GM18867 (cell line): ENCODE data around the gene SMYD3.
"Not testable (repeated sequence)": the region's sequence is repeated elsewhere in the genome, so short reads cannot be mapped to it uniquely, and the experiment has no call there.

Experiments used
- ATAC-seq: cut with Tn5 transposase; IDR thresholded peaks from one replicate; pipeline ENCODE4 v1.9.1; 2021; ENCODE audit warnings: mild to moderate bottlenecking, moderate library complexity; ENCODE audit not compliant: unreplicated experiment

The SMYD3 gene

DNA sequence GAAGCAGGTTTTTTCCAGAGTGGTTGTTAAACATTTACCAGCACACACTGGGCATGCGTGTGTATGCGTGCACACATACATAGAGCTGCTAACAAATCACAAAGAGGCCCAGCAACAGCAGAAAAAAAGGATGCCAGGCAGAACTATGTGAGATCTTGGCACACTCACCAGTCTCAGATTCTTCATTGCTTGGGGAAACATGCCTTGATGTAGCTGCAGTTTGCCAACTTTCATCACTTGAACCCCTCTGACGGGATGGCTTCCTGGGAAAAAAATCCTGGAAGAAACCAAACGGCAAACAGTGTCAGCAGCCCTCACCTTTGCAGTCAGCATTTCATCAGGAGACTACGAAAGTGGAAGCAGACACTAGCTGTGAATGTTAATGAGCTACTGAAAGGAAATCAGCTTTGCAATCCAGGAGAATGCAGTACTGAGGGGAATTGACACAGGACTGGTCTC, 743.2 kb downstream of the SMYD3 start:
- ATAC-seq, result no peak

- no peak for ATAC-seq
Measured at GRCh38 chr1:245762396-245762910, 744.6 kb downstream of the SMYD3 start.

DNA sequence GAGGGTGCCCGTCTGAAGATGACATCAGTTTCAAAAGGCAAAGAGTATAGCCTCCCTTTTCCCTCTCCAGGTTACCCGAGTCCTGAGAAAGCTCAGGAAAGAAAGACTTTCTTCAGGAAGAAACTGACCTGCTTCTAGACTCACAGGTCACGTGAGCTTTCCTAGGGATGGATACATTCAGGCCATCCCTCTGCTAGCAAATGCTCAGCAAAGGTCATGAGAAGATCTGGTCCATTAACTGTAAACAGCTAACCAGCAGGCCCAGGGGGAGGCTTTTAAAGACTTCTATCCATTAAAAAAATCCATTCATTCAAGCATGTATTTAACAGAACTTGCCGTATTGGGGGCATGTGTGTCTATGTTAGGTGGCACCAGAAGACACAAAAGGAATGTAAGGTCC, 746.8 kb downstream of the SMYD3 start:
- ATAC-seq, result no peak

DNA sequence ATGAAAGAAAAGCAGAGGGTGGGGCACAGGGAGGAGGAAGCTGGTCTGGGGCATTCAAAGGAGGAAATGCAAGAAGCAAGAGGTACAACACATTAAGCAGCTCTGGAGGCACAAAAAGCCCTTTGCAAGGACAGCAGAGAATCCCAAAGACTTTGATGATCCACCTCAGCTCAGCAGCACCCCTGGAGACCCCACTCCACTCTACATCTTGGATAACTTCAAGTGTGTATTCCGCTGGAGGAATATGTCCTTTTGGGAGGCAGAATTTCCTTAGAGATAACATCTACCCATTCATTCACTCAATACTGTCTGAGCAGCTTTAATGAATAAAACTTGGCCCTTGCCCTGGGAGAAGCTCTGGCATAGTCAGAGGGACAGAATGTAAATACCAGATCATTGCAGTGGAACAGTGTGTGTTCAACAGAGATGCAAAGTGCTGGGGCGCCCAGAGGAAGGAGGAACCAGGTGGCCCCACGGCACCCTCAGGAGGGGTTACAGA, 752.6 kb downstream of the SMYD3 start:
- no peak for ATAC-seq

DNA sequence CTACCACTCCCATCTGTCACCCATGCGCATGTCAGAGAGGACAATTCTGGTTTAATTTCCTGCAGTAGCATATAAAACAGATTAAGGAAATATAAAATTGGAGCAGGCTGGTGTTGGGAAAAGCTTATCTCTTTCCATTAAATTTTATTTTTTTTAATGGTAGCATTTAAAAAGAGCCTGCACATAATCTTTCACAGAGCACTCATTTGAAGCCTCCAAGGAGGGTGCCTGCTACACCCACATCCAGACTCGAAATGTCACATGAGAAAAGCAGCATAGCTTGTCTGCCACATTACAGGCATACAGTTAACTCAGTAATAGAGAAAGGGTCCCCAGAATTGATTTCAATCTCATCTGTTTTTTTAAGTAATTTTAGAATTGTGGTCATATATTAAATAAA, 753.3 kb downstream of the SMYD3 start:
- ATAC-seq, result no peak

DNA sequence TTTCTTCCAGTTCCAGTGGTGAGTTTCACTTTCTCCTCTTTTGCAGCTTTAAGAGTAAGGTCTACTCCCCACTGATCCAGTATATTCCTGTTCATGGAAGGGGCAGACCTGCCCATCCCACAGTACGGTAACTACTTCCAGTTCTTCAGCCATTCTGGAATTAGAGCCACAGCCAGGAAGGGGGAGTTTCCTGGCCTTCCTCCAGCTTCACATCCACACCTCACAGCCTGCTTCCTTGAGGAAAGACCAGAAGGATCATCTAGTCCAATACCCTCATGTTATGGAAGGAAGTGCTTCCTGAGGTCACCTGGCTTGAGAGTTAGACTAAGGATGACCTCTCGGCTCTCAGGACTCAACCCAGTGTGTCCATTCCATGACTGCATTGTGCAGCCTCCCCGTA, 754.5 kb downstream of the SMYD3 start:
- ATAC-seq, result no peak

DNA sequence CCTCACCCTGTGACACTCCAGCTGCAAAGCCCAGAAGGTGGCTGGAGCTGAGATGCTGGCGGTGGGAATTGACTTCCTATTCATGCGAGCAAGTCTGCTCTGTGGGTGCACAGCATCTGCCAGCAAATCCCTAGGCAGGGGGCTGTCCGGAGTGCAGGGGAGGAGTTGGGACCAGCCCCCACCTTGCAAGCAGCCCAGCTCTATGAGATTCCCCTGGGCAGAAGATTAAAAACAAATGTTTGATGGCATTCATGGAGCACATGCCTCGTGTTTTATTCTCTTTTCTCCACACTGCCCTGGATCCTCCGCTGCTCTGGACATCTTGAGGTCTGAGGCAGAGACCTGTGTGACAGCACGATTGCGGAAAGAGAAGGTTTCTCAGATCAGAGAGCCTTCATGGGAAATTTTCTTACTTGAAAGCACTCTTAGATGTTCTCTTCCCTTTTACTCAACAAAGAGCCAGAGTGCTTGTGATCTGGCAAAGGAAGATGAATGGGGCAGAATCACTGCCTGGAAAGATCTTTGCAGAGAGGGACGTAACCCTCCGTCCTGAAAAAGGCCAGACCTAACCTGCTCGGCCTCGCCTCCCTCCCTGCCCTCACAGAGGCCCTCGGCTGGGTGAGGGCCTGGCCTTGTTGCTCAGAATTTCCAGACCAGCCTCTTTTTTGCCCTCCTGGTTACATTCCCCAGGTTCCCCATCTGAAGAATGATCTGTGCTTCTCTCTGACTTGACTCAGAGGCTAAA, 755.2 kb downstream of the SMYD3 start:
- no peak for ATAC-seq

GRCh38 chr1:245751116-245751515, 756.0 kb downstream of the SMYD3 start:
- ATAC-seq, result no peak

DNA sequence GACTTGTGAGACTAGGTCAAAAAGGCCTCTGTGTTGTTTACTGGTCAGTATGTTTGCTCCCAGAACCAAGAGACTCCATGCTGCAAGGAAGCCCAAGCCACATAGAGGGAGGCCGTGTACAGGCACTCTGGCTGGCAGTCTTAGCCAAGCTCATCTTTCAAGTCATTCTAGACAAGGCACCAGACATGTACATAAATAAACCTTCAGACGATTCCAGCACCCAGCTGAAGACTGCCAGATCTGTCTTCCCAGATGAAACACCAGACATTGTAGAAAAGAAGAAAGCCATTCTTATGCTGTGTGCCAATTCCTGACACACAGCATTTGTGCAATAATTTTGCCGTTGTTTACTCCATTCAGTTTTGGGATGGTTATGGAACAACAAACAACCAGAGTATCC, 756.8 kb downstream of the SMYD3 start:
- no peak for ATAC-seq

- no peak for ATAC-seq
Measured at GRCh38 chr1:245749053-245749452, 758.0 kb downstream of the SMYD3 start.

- no peak for ATAC-seq
Measured at GRCh38 chr1:245748646-245749045, 758.4 kb downstream of the SMYD3 start.

- no peak for ATAC-seq
Measured at GRCh38 chr1:245748240-245748639, 758.8 kb downstream of the SMYD3 start.

DNA sequence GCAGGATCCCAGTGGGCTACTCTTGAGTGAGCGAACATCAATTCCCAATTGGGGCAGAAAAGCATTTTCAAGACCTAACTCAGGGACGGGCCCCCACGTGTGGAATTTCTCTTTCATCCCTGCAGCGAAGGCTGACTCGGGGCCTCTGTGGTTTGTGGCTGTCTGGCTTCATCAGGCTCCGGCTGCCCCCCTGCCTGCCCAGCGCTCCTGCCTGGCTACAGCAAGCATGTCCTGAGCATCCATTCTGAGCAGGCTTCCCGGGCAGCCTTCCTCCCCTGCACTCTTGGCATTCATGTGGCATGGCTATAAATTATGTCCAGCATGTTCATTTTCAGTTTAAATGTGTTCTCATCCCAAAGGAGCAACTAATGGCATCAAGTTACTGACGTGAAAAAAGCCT, 764.2 kb downstream of the SMYD3 start:
- ATAC-seq, result no peak

DNA sequence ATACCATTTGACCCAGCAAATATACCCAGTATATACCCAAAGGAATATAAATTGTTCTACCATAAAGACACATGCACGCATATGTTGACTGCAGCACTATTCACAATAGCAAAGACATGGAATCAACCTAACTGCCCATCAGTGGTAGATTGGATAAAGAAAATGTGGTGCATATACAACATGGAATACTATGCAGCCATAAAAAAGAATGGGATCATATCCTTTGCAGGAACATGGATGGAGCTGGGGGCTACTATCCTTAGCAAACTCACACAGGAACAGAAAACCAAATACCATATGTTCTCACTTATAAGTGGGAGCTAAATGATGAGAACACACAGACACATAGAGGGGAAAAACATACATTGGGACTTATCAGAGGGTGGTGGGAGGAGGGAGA, 766.7 kb downstream of the SMYD3 start:
- not testable (repeated sequence) for ATAC-seq

- no peak for ATAC-seq
Measured at GRCh38 chr1:245730801-245731200, 776.3 kb downstream of the SMYD3 start.

DNA sequence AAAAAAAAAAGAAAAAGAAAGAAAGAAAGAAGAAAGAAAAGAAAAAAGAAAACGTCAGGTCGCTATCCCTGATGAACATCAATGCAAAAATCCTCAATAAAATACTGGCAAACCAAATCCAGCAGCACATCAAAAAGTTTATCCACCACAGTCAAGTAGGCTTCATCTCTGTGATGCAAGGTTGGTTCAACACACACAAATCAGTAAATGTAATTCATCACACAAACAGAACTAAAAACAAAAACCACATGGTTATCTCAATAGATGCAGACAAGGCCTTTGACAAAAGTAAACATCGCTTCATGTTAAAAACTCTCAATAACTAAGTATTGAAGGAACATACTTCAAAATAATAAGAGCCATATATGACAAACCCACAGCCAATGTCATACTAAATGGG, 779.0 kb downstream of the SMYD3 start:
- not testable (repeated sequence) for ATAC-seq

- ATAC-seq, result no peak
Measured at GRCh38 chr1:245721488-245721887, 785.6 kb downstream of the SMYD3 start.

DNA sequence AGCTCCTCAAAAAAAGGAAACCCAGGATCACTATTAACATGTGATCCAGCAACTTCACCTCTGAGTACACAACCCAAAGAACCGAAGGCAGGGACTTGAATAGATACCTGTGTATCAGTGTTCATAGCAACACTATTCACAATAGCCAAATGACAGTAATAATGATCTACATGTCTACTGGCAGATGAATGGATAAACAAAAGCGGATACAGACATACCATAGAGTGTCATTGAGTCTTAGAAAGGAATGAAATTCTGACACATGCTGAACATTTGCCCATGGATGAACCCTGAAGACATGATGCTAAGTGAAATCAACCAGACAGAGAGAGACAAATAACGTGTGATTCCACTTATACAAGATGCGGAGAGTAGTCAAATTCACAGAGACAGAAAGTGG, 788.1 kb downstream of the SMYD3 start:
- no peak for ATAC-seq

DNA sequence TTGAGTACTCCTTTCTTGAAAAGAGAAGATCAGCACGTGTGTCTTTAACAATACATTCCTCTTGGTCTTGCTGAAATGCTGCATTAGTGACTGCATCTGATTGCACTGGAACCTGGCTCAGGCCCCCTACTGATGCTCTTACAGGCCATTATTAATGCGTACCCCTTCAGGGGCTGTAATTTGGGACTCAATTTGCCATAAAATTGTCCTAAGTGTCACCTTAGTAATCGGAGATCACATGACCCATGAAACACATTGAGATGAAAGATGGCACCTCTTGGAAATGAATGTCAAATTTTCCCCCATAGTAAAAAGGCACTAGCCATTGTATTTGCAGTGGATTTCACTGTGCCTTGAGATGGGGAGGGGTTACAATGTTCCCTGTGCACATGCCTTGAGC, 789.0 kb downstream of the SMYD3 start:
- no peak for ATAC-seq

DNA sequence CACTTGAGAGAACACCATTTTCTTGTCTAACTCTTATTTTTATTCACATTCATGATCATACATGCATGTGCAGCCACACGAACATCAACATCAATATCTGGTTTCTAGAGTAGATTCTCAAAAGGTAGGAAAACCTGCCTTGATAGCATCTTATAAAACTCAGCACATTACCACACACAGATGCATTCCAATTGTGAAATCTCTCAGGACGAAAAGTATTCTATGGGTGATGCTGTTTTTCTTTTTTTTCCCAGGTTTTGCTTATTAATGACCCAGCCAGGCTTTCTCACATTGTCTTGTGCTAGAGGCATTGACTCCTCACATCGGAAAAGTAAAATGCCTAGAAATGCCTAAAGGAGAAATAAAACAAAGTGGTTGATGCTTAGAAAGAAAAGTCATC, 789.5 kb downstream of the SMYD3 start:
- ATAC-seq, result no peak

- ATAC-seq, result no peak
Measured at GRCh38 chr1:245716561-245716960, 790.5 kb downstream of the SMYD3 start.

DNA sequence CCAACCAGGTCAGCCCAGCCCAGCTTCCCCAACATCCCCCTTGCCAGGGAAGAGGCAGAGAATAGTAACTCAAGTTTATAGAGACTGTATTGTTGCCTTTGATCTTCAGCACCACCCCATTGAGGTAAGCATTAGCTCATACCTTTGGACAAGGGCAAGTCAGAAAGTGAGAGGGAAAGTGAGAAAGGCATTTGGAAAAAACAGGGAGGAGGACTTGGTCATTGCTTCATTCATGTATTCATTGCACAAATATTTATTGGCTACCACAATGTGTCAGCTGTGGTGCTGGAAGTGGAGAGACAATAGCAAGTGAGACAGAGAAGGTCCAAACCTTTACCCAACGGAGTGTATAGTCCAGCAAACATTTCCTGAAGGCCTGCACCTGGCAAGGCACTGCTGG, 791.1 kb downstream of the SMYD3 start:
- no peak for ATAC-seq

- no peak for ATAC-seq
Measured at GRCh38 chr1:245715291-245715701, 791.8 kb downstream of the SMYD3 start.
